Upper lobe of right lung (tissue), 1 donor: ENCODE measurements around the gene PLPPR5. TPM values are rescaled to one million over a fixed set of nuclear protein-coding genes. Genes with fewer than 3 reads are reported as not detected.

Experiments
- ATAC-seq: fragments of 200-7000 bp; cut with Tn5 transposase; one replicate; pipeline ENCODE4 v1.9.1; 2020; ENCODE audit warnings: mild to moderate bottlenecking, moderate library complexity
- DNase-seq: peaks from one replicate; pipeline ENCODE4 v3.0.0-alpha.2; 2020
- H3K27ac ChIP-seq: fragments of 200-600 bp; one replicate; pipeline ENCODE4 v1.8.0; 2022
- H3K27me3 ChIP-seq: fragments of 200-600 bp; one replicate; pipeline ENCODE4 v1.8.0; 2022; ENCODE audit warnings: mild to moderate bottlenecking
- H3K36me3 ChIP-seq: fragments of 200-600 bp; one replicate; pipeline ENCODE4 v1.8.0; 2022
- H3K4me1 ChIP-seq: fragments of 200-600 bp; one replicate; pipeline ENCODE4 v1.8.0; 2022
- H3K4me3 ChIP-seq: fragments of 200-600 bp; one replicate; pipeline ENCODE4 v1.8.0; 2022; ENCODE audit warnings: mild to moderate bottlenecking
- H3K9me3 ChIP-seq: fragments of 200-600 bp; one replicate; pipeline ENCODE4 v1.8.0; 2022
- intact Hi-C: fragments of 100-400 bp; cut with DNase I; formaldehyde crosslinking; loops from one replicate; pipeline ENCODE4 v1.11.0; 2022
- total RNA-seq: library from RNA; stranded (reverse); fragmentation: NEBNext Ultra II Directional; extraction: Animal tissue kit (Norgen Biotek cat#: 25700); gene quantifications from one replicate; pipeline ENCODE4 v1.2.1, GENCODE V29; 2021
- TF ChIP-seq, protein P1 (sequence below): fragments of 200-600 bp; IDR thresholded peaks from one replicate; pipeline ENCODE4 v1.8.0; 2022; ENCODE audit warnings: antibody characterized with exemption
- donor health status: DM: no; HTN: yes; CAD: no; lungs with severe emphysema.

The PLPPR5 gene
- total RNA-seq, 1 donor from 2014 or later: not detected

DNA sequence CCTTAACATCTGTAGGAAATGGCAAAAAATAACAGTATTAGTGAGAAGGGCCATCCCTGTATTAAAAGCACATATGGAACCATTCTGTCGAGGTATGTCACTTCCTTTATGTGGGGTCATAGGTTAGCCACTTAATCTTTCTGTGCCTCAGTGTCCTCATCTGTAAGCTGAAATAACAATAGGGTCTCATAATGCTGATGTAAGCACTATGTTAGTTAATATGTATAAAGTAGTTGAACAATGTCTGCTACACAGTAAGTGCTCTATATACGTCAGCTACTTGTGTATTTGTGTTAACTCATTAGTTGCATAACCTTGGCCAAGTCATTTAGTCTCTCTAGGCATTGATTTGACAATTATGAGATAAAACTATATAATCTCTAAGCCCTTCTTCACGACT is 11.8 kb downstream of the PLPPR5 start:
- H3K27me3 ChIP-seq: no peaks in the 10 kb centered on the region
- H3K36me3 ChIP-seq: no peaks in the 10 kb centered on the region
- ATAC-seq (no peak), DNase-seq (no peak)
- H3K4me3 ChIP-seq: no peak overlapping the region
- TF ChIP-seq, protein P1, sequence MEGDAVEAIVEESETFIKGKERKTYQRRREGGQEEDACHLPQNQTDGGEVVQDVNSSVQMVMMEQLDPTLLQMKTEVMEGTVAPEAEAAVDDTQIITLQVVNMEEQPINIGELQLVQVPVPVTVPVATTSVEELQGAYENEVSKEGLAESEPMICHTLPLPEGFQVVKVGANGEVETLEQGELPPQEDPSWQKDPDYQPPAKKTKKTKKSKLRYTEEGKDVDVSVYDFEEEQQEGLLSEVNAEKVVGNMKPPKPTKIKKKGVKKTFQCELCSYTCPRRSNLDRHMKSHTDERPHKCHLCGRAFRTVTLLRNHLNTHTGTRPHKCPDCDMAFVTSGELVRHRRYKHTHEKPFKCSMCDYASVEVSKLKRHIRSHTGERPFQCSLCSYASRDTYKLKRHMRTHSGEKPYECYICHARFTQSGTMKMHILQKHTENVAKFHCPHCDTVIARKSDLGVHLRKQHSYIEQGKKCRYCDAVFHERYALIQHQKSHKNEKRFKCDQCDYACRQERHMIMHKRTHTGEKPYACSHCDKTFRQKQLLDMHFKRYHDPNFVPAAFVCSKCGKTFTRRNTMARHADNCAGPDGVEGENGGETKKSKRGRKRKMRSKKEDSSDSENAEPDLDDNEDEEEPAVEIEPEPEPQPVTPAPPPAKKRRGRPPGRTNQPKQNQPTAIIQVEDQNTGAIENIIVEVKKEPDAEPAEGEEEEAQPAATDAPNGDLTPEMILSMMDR: no peak
- H3K27ac ChIP-seq: no peak overlapping the region
- no peaks in the 10 kb centered on the region for H3K4me1 ChIP-seq
- no peaks in the 10 kb centered on the region for H3K9me3 ChIP-seq
- intact Hi-C loops: no loop called here

GRCh38 chr1:98991127-98992012 is 13.3 kb downstream of the PLPPR5 start:
- H3K27me3 ChIP-seq: no peaks in the 10 kb centered on the region
- H3K9me3 ChIP-seq: no peaks in the 10 kb centered on the region

GRCh38 chr1:98989556-98989907 is 15.1 kb downstream of the PLPPR5 start:
- Histone ChIP-seq H3K27me3 (no peaks in the 10 kb centered on the region), H3K36me3 (no peaks in the 10 kb centered on the region), H3K27ac (no peak overlapping the region), H3K4me3 (no peak overlapping the region), H3K4me1 (no peaks in the 10 kb centered on the region), H3K9me3 (no peaks in the 10 kb centered on the region)
- DNase-seq (no peak), ATAC-seq (no peak)
- intact Hi-C loops: no loop called here
- TF ChIP-seq, protein P1: no peak

More at GRCh38 chr1:98991127-98992012, 13.3 kb downstream of the PLPPR5 start:
- intact Hi-C loops: no loop called here
- DNase-seq (no peak), ATAC-seq (no peak)
- H3K36me3 ChIP-seq: no peaks in the 10 kb centered on the region
- no peak overlapping the region for H3K27ac ChIP-seq
- no peak overlapping the region for H3K4me3 ChIP-seq
- TF ChIP-seq, protein P1: no peak
- H3K4me1 ChIP-seq: no peaks in the 10 kb centered on the region

- DNase-seq: no peak
- no peak for ATAC-seq
- H3K4me3 ChIP-seq: no peak overlapping the region
- H3K4me1 ChIP-seq: no peaks in the 10 kb centered on the region
- TF ChIP-seq, protein P1: no peak
- H3K27ac ChIP-seq: no peak overlapping the region
- intact Hi-C loops: no loop called here
- H3K27me3 ChIP-seq: no peaks in the 10 kb centered on the region
- no peaks in the 10 kb centered on the region for H3K36me3 ChIP-seq
- no peaks in the 10 kb centered on the region for H3K9me3 ChIP-seq
These were observed 15.6 kb downstream of the PLPPR5 start for GRCh38 chr1:98988904-98989555.

- TF ChIP-seq, protein P1: no peak
- no peak overlapping the region for H3K27ac ChIP-seq
- no peak overlapping the region for H3K4me3 ChIP-seq
- intact Hi-C loops: no loop called here
- no peaks in the 10 kb centered on the region for H3K4me1 ChIP-seq
- no peaks in the 10 kb centered on the region for H3K27me3 ChIP-seq
- ATAC-seq (no peak), DNase-seq (no peak)
- no peaks in the 10 kb centered on the region for H3K9me3 ChIP-seq
- H3K36me3 ChIP-seq: no peaks in the 10 kb centered on the region
These were observed 19.0 kb downstream of the PLPPR5 start for GRCh38 chr1:98985687-98986086.
